ENCODE data around the gene GRIA1.
"Not testable (repeated sequence)": the region's sequence is repeated elsewhere in the genome, so short reads cannot be mapped to it uniquely, and the experiment has no call there.

The GRIA1 gene

DNA sequence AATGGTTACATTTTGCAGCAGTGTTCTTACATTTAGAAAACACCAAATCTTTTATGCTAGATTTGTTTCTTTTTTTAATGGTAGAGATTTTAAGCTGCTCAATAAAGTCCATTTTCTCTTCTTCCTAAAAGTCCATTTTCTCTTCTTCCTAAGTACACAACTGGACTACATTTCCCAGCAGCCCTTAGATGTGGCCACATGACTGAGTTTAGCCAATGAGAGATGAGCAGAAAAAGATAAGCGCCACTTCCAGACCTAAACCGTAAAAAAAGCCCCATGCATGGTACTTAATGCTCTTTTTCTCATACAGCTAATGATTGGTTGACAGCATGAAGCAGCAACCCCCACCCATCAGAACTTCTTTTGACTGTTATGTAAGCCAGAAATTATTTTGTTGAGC lies 341.5 kb downstream of the GRIA1 start:
- peak; percentile 37 for DNase-seq (ENCODE audit: low spot score)

- DNase-seq (ENCODE audit: low spot score): no peak
Measured at GRCh38 chr5:153835891-153836515, 345.5 kb downstream of the GRIA1 start.

GRCh38 chr5:153849303-153850113 lies 359.0 kb downstream of the GRIA1 start:
- not testable (repeated sequence) for DNase-seq (ENCODE audit: low spot score)

DNA sequence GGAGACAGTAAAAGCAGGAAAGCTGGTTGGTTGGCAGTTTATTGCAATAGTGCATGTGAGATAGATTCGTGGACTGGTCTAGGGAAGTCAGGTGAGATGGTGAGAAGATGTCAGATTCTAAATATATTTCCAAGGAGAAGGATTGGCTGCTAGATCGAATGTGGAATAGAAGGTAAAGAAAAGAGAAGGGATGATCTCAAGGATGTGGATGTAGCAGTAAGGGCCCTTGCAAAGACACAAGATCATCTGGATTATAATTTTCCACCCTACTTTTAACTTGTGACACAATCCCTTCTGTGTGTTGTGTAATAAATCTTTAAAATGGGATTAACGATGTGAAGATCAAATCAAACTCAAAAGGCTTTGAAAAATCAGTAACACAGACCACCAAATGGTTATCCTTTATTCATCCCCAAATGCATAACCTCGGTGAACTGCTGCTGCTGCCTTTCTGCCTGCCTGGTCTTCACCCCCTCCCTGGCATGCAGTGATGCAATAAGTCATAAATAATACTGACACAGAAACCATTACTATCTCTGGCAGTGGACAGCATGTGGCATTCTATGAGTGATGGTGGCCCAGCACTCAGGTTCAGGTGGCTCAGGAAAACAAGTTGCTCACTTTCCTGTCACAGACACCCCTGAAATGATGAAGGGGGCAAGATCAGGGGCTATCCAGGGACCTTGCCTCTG lies 369.9 kb downstream of the GRIA1 start:
- no peak for DNase-seq (ENCODE audit: low spot score)

DNA sequence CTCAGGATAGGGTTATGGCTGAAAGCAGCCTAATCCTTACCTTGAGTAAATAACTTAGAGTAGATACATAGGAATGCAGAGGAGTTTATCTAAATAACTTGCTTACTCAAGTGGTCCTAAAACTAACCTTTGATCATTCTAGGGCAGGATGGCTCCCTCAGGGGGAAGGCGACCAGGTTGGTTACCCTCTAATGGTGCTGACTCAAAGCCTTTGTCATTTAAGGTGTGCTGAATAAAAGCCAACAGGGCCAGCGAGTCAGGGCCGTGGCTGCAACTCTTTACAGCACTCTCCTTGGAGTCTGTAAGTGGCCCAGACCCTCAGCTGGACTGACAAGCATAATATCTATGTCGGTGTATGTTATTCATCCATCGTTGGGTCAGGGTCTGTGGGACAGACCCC lies 372.4 kb downstream of the GRIA1 start:
- not testable (repeated sequence) for DNase-seq (ENCODE audit: low spot score)
